Smooth muscle cell (in vitro differentiated cells): ENCODE measurements around the gene MRTFA. TPM values are rescaled to one million over a fixed set of nuclear protein-coding genes. Genes with fewer than 3 reads are reported as not detected.

Experiments used
- DNase-seq: peaks from one replicate; lab custom pipeline; 2025; ENCODE audit not compliant: unreplicated experiment; lab: John Stamatoyannopoulos, UW
- H2AFZ ChIP-seq: fragments of 200-600 bp; sonication (generic); 2 replicates; pipeline ENCODE4 v1.6.0; 2016; ENCODE audit warnings: antibody characterized with exemption, low read depth, mild to moderate bottlenecking
- H3F3A ChIP-seq: fragments of 200-600 bp; sonication (generic); 2 replicates; pipeline ENCODE4 v1.6.0; 2017; ENCODE audit warnings: antibody characterized with exemption, low read depth
- H3K27ac ChIP-seq: fragments of 200-600 bp; sonication (generic); 2 replicates; pipeline ENCODE4 v1.5.1; 2016; ENCODE audit warnings: low read depth, mild to moderate bottlenecking
- H3K27me3 ChIP-seq: fragments of 200-600 bp; sonication (generic); 2 replicates; pipeline ENCODE4 v1.6.1; 2016; ENCODE audit warnings: low read depth, mild to moderate bottlenecking
- H3K36me3 ChIP-seq: fragments of 200-600 bp; sonication (generic); 2 replicates; pipeline ENCODE4 v1.5.1; 2016; ENCODE audit warnings: low read depth
- H3K4me1 ChIP-seq: fragments of 200-600 bp; sonication (generic); 2 replicates; pipeline ENCODE4 v1.5.1; 2016; ENCODE audit warnings: low read depth
- H3K4me2 ChIP-seq: fragments of 200-600 bp; sonication (generic); 2 replicates; pipeline ENCODE4 v1.6.0; 2016; ENCODE audit warnings: mild to moderate bottlenecking
- H3K4me3 ChIP-seq: fragments of 200-600 bp; sonication (generic); 2 replicates; pipeline ENCODE4 v1.5.1; 2016; ENCODE audit warnings: mild to moderate bottlenecking
- H3K79me2 ChIP-seq: fragments of 200-600 bp; sonication (generic); 2 replicates; pipeline ENCODE4 v1.6.0; 2016; ENCODE audit warnings: low read depth, mild to moderate bottlenecking
- H3K9ac ChIP-seq: fragments of 200-600 bp; sonication (generic); 2 replicates; pipeline ENCODE4 v1.6.0; 2016; ENCODE audit warnings: low read depth
- H3K9me3 ChIP-seq: fragments of 200-600 bp; sonication (generic); replicated peaks from 2 replicates; pipeline ENCODE4 v1.5.1; 2016; ENCODE audit warnings: low read depth
- H4K20me1 ChIP-seq: fragments of 200-600 bp; sonication (generic); 2 replicates; pipeline ENCODE4 v1.6.0; 2016; ENCODE audit warnings: low read depth
- CTCF ChIP-seq: fragments of 200-600 bp; sonication (generic); IDR thresholded peaks from 2 replicates; pipeline ENCODE4 v1.5.1; 2017; ENCODE audit warnings: borderline replicate concordance, mild to moderate bottlenecking, antibody characterized with exemption; ENCODE audit not compliant: insufficient read depth, poor library complexity, severe bottlenecking
- WGBS: methylation state at CpG from one replicate; pipeline ENCODE4 v1.1.7; 2016; ENCODE audit warnings: low lambda C conversion rate; 5-methylcytosine and 5-hydroxymethylcytosine counted together
- polyA plus RNA-seq: library from polyadenylated mRNA; unstranded; fragments of >200 nt; fragmentation: Nextera tagmentation; extraction: Ambion mirVana; gene quantifications from 2 replicates; pipeline ENCODE4 v1.2.1, GENCODE V29; 2016
- total RNA-seq: library from RNA; depleted of rRNA; stranded (reverse); fragments of >200 nt; gene quantifications from 2 replicates; pipeline ENCODE4 v1.2.3, GENCODE V29; 2014

Gene MRTFA
- total and polyA plus RNA-seq, 2 experiments from 2014 or later, result 25.5 to 41.7 TPM

GRCh38 chr22:40368016-40368415 is 268.5 kb downstream of the MRTFA start:
- DNase-seq, result no peak
- H3K4me2 ChIP-seq, result no peak overlapping the region
- no peak overlapping the region for H3K27ac ChIP-seq
- WGBS, result 95% methylated on average over 6 of the region's 6 CpGs
- H2AFZ ChIP-seq, result no peak overlapping the region
- H3K79me2 ChIP-seq, result peaks cover 22% of the 10 kb centered on the region
- peaks cover 7% of the 10 kb centered on the region for H3K4me1 ChIP-seq
- no peak overlapping the region for H3K4me3 ChIP-seq
- peaks cover 22% of the 10 kb centered on the region for H3F3A ChIP-seq
- no peaks in the 10 kb centered on the region for H3K9me3 ChIP-seq
- no peaks in the 10 kb centered on the region for H3K27me3 ChIP-seq
- TF ChIP-seq CTCF, result no peak
- H3K36me3 ChIP-seq, result peaks cover 13% of the 10 kb centered on the region
- H4K20me1 ChIP-seq, result peaks cover 6% of the 10 kb centered on the region
- no peak overlapping the region for H3K9ac ChIP-seq

GRCh38 chr22:40367342-40367741 is 269.2 kb downstream of the MRTFA start:
- H3K4me2 ChIP-seq, result no peak overlapping the region

GRCh38 chr22:40366068-40366467 is 270.5 kb downstream of the MRTFA start:
- no peak overlapping the region for H3K9ac ChIP-seq
- WGBS, result 96% methylated on average over 2 of the region's 2 CpGs
- H3F3A ChIP-seq, result peaks cover 19% of the 10 kb centered on the region
- H3K4me1 ChIP-seq, result peaks cover under 1% of the 10 kb centered on the region
- H3K4me3 ChIP-seq, result no peak overlapping the region
- H3K4me2 ChIP-seq, result no peak overlapping the region
- DNase-seq, result no peak
- H3K79me2 ChIP-seq, result peaks cover 6% of the 10 kb centered on the region
- no peak overlapping the region for H3K27ac ChIP-seq
- no peak overlapping the region for H2AFZ ChIP-seq
- H3K36me3 ChIP-seq, result peaks cover 27% of the 10 kb centered on the region
- no peak for TF ChIP-seq CTCF
- H3K27me3 ChIP-seq, result no peaks in the 10 kb centered on the region
- no peaks in the 10 kb centered on the region for H3K9me3 ChIP-seq
- no peaks in the 10 kb centered on the region for H4K20me1 ChIP-seq

More at GRCh38 chr22:40367342-40367741, 269.2 kb downstream of the MRTFA start:
- no peaks in the 10 kb centered on the region for H3K9me3 ChIP-seq
- H3K9ac ChIP-seq, result no peak overlapping the region
- no peak overlapping the region for H3K4me3 ChIP-seq
- H3F3A ChIP-seq, result peaks cover 20% of the 10 kb centered on the region
- H3K36me3 ChIP-seq, result peaks cover 18% of the 10 kb centered on the region
- peaks cover 7% of the 10 kb centered on the region for H3K4me1 ChIP-seq
- DNase-seq, result no peak
- WGBS, result 93% methylated on average over 6 of the region's 6 CpGs
- H4K20me1 ChIP-seq, result peaks cover 6% of the 10 kb centered on the region
- H3K27ac ChIP-seq, result no peak overlapping the region
- H3K79me2 ChIP-seq, result peaks cover 17% of the 10 kb centered on the region
- H2AFZ ChIP-seq, result no peak overlapping the region
- H3K27me3 ChIP-seq, result no peaks in the 10 kb centered on the region
- TF ChIP-seq CTCF, result no peak

GRCh38 chr22:40364431-40364830 is 272.1 kb downstream of the MRTFA start:
- Histone ChIP-seq H3K4me3 (no peak overlapping the region), H3K27me3 (no peaks in the 10 kb centered on the region), H3K4me1 (no peaks in the 10 kb centered on the region), H4K20me1 (no peaks in the 10 kb centered on the region), H2AFZ (no peak overlapping the region), H3K36me3 (peaks cover 27% of the 10 kb centered on the region), H3F3A (peaks cover 15% of the 10 kb centered on the region), H3K79me2 (no peaks in the 10 kb centered on the region), H3K9me3 (no peaks in the 10 kb centered on the region), H3K4me2 (no peak overlapping the region), H3K27ac (no peak overlapping the region), H3K9ac (no peak overlapping the region)
- TF ChIP-seq CTCF, result no peak
- no peak for DNase-seq
- 85% methylated on average over 1 of the region's 1 CpG for WGBS
